A549 (cell line): ENCODE results near the gene ST14. TPM values are rescaled to one million over a fixed set of nuclear protein-coding genes. Genes with fewer than 3 reads are reported as not detected.
"Not testable (repeated sequence)": the region's sequence is repeated elsewhere in the genome, so short reads cannot be mapped to it uniquely, and the experiment has no call there.

ENCODE experiments used
- ATAC-seq, 2 experiments: fragments of 200-7000 bp in 1 of 2; fragments of >200 bp in 1 of 2; cut with Nextera tagmentation in 1 of 2; cut with Tn5 transposase in 1 of 2; 3 replicates each; pipeline versions ENCODE4 v1.8.0 to v1.9.1; 2018 to 2020; ENCODE audit warnings: mild to moderate bottlenecking in 1 of 2, moderate library complexity in 1 of 2
- CTCF ChIA-PET: fragments of 300-600 bp; sonication (Branson Sonifier 250); formaldehyde crosslinking; extraction: SDS; loops from one replicate; lab custom pipeline; 2021; ENCODE audit warnings: antibody characterized with exemption, inconsistent platforms; lab: Yijun Ruan, JAX
- POLR2A ChIA-PET: fragments of 350-600 bp; formaldehyde crosslinking; extraction: SDS; loops from one replicate; lab custom pipeline; 2021; ENCODE audit warnings: antibody characterized with exemption, inconsistent platforms; lab: Yijun Ruan, JAX
- DNase-seq, 2 experiments: peaks; one replicate each; pipeline versions ENCODE4 v3.0.0 to v3.0.0-alpha.2; 2011 to 2016; ENCODE audit warnings: low read depth in 1 of 2, low spot score in 1 of 2
- FAIRE-seq: peaks from 2 replicates; lab custom pipeline; 2011; peaks lifted over from hg19 to GRCh38; lab: Jason Lieb, UNC
- H3K27ac ChIP-seq, 2 experiments: fragments of >200 bp; sonication (Bioruptor Twin); formaldehyde crosslinking; 3 replicates each; pipeline ENCODE4 v1.5.1; 2016 to 2017
- H3K4me1 ChIP-seq: fragments of >200 bp; sonication (Bioruptor Twin); formaldehyde crosslinking; 3 replicates; pipeline ENCODE4 v1.6.1; 2016
- H3K4me2 ChIP-seq: fragments of >200 bp; sonication (Bioruptor Twin); formaldehyde crosslinking; 3 replicates; pipeline ENCODE4 v1.6.1; 2016
- H3K4me3 ChIP-seq: fragments of >200 bp; sonication (Bioruptor Twin); formaldehyde crosslinking; 3 replicates; pipeline ENCODE4 v1.5.1; 2016
- H3K9me3 ChIP-seq: fragments of >200 bp; sonication (Bioruptor Twin); formaldehyde crosslinking; 3 replicates; pipeline ENCODE4 v1.6.1; 2016
- BHLHE40 ChIP-seq: IDR thresholded peaks from 2 replicates; pipeline ENCODE4 v1.6.1; 2012; ENCODE audit warnings: low read depth, low read length, inconsistent platforms
- FOSB ChIP-seq: fragments of 250-450 bp; sonication (Bioruptor Pico); IDR thresholded peaks from 2 replicates; pipeline ENCODE4 v1.5.0; 2020; ENCODE audit warnings: mild to moderate bottlenecking, moderate library complexity
- FOXS1 ChIP-seq: fragments of 250-450 bp; sonication (Bioruptor Pico); IDR thresholded peaks from 2 replicates; pipeline ENCODE4 v1.5.0; 2020; ENCODE audit warnings: mild to moderate bottlenecking, moderate library complexity
- KDM1A ChIP-seq: fragments of 200-600 bp; sonication (generic); IDR thresholded peaks from 2 replicates; pipeline ENCODE4 v1.6.1; 2016; ENCODE audit warnings: low read depth, mild to moderate bottlenecking
- KDM5A ChIP-seq: fragments of 200-600 bp; sonication (generic); IDR thresholded peaks from 2 replicates; pipeline ENCODE4 v1.6.1; 2016; ENCODE audit warnings: antibody characterized with exemption, mild to moderate bottlenecking
- MAFK ChIP-seq: fragments of 450-650 bp; IDR thresholded peaks from 2 replicates; pipeline ENCODE4 v1.6.1; 2014; ENCODE audit not compliant: partially characterized antibody
- NPAS2 ChIP-seq: fragments of 250-450 bp; sonication (Bioruptor Pico); IDR thresholded peaks from 2 replicates; pipeline ENCODE4 v1.8.0; 2022; ENCODE audit warnings: mild to moderate bottlenecking, moderate library complexity, borderline replicate concordance
- PBX3 ChIP-seq: IDR thresholded peaks from 2 replicates; pipeline ENCODE4 v1.6.1; 2012
- RCOR1 ChIP-seq: fragments of 150-350 bp; IDR thresholded peaks from 2 replicates; pipeline ENCODE4 v1.6.1; 2014; ENCODE audit warnings: antibody characterized with exemption, low read length, low read depth
- TFCP2L1 ChIP-seq: fragments of 250-450 bp; sonication (Bioruptor Pico); IDR thresholded peaks from 2 replicates; pipeline ENCODE4 v1.5.0; 2021; ENCODE audit warnings: mild to moderate bottlenecking
- ZFP36 ChIP-seq: fragments of 450-650 bp; IDR thresholded peaks from 2 replicates; pipeline ENCODE4 v1.6.1; 2014; ENCODE audit warnings: borderline replicate concordance; ENCODE audit not compliant: partially characterized antibody
- ZSCAN20 ChIP-seq: fragments of 250-450 bp; sonication (Bioruptor Pico); IDR thresholded peaks from 2 replicates; pipeline ENCODE4 v1.8.0; 2022; ENCODE audit warnings: mild to moderate bottlenecking, moderate library complexity
- WGBS: methylation state at CpG from one replicate; pipeline ENCODE4 v1.1.6; 2017; ENCODE audit errors: missing lambda C conversion rate; 5-methylcytosine and 5-hydroxymethylcytosine counted together
- polyA plus RNA-seq, 4 experiments: library from polyadenylated mRNA; depleted of rRNA in 3 of 4; stranded (reverse); fragments of >200 nt; fragmentation: RNase III in 1 of 4; extraction: RNeasy Plus Mini Kit Qiagen cat#74134 plus additional on column Dnase treatment in 1 of 4; gene quantifications; 2 replicates in 3 of 4; 3 replicates in 1 of 4; pipeline ENCODE4 v1.2.3, GENCODE V29; 2011 to 2017
- TF ChIP-seq, protein P1 (sequence below): fragments of 250-450 bp; sonication (Bioruptor Pico); IDR thresholded peaks from 2 replicates; pipeline ENCODE4 v1.5.0; 2021; ENCODE audit warnings: mild to moderate bottlenecking, moderate library complexity, borderline replicate concordance
- TF ChIP-seq, protein P2 (sequence below): fragments of >200 bp; sonication (Bioruptor Twin); formaldehyde crosslinking; IDR thresholded peaks from 3 replicates; pipeline ENCODE4 v1.5.1; 2016
- TF ChIP-seq, protein P3 (sequence below): fragments of 200-600 bp; sonication (generic); IDR thresholded peaks from 2 replicates; pipeline ENCODE4 v1.6.1; 2016; ENCODE audit warnings: antibody characterized with exemption, mild to moderate bottlenecking, moderate library complexity

Gene ST14
- polyA plus RNA-seq, 2 of the 4 experiments (the other 2 are of a cell fraction): 0.05 to 0.17 TPM

- TF ChIP-seq BHLHE40: no peak
- no peak for TF ChIP-seq RCOR1
- TF ChIP-seq, protein P1, sequence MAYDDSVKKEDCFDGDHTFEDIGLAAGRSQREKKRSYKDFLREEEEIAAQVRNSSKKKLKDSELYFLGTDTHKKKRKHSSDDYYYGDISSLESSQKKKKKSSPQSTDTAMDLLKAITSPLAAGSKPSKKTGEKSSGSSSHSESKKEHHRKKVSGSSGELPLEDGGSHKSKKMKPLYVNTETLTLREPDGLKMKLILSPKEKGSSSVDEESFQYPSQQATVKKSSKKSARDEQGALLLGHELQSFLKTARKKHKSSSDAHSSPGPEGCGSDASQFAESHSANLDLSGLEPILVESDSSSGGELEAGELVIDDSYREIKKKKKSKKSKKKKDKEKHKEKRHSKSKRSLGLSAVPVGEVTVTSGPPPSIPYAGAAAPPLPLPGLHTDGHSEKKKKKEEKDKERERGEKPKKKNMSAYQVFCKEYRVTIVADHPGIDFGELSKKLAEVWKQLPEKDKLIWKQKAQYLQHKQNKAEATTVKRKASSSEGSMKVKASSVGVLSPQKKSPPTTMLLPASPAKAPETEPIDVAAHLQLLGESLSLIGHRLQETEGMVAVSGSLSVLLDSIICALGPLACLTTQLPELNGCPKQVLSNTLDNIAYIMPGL (CRISPR knock-in tag): no peak
- no peak for TF ChIP-seq TFCP2L1 (CRISPR knock-in tag)
- TF ChIP-seq FOXS1 (CRISPR knock-in tag): no peak
- no peak for TF ChIP-seq FOSB (CRISPR knock-in tag)
- no peak for TF ChIP-seq ZSCAN20 (CRISPR knock-in tag)
- TF ChIP-seq PBX3: no peak
- FAIRE-seq (no peak), DNase-seq (no peak), ATAC-seq (no peak)
- Histone ChIP-seq H3K4me2 (no peak overlapping the region), H3K4me3 (no peak overlapping the region), H3K9me3 (no peaks in the 10 kb centered on the region), H3K27ac (no peak overlapping the region), H3K4me1 (no peaks in the 10 kb centered on the region)
- POLR2A ChIA-PET: no interaction called here
- CTCF ChIA-PET: no interaction called here
- 88% methylated on average over 2 of the region's 2 CpGs for WGBS
Measured at GRCh38 chr11:130247319-130247718, 87.7 kb downstream of the ST14 start.

- 91% methylated on average over 5 of the region's 5 CpGs for WGBS
- TF ChIP-seq MAFK (no peak), KDM5A (no peak), ZFP36 (no peak), KDM1A (no peak), NPAS2 (CRISPR knock-in tag) (no peak)
- TF ChIP-seq, protein P2, sequence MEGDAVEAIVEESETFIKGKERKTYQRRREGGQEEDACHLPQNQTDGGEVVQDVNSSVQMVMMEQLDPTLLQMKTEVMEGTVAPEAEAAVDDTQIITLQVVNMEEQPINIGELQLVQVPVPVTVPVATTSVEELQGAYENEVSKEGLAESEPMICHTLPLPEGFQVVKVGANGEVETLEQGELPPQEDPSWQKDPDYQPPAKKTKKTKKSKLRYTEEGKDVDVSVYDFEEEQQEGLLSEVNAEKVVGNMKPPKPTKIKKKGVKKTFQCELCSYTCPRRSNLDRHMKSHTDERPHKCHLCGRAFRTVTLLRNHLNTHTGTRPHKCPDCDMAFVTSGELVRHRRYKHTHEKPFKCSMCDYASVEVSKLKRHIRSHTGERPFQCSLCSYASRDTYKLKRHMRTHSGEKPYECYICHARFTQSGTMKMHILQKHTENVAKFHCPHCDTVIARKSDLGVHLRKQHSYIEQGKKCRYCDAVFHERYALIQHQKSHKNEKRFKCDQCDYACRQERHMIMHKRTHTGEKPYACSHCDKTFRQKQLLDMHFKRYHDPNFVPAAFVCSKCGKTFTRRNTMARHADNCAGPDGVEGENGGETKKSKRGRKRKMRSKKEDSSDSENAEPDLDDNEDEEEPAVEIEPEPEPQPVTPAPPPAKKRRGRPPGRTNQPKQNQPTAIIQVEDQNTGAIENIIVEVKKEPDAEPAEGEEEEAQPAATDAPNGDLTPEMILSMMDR: no peak
- TF ChIP-seq, protein P3, sequence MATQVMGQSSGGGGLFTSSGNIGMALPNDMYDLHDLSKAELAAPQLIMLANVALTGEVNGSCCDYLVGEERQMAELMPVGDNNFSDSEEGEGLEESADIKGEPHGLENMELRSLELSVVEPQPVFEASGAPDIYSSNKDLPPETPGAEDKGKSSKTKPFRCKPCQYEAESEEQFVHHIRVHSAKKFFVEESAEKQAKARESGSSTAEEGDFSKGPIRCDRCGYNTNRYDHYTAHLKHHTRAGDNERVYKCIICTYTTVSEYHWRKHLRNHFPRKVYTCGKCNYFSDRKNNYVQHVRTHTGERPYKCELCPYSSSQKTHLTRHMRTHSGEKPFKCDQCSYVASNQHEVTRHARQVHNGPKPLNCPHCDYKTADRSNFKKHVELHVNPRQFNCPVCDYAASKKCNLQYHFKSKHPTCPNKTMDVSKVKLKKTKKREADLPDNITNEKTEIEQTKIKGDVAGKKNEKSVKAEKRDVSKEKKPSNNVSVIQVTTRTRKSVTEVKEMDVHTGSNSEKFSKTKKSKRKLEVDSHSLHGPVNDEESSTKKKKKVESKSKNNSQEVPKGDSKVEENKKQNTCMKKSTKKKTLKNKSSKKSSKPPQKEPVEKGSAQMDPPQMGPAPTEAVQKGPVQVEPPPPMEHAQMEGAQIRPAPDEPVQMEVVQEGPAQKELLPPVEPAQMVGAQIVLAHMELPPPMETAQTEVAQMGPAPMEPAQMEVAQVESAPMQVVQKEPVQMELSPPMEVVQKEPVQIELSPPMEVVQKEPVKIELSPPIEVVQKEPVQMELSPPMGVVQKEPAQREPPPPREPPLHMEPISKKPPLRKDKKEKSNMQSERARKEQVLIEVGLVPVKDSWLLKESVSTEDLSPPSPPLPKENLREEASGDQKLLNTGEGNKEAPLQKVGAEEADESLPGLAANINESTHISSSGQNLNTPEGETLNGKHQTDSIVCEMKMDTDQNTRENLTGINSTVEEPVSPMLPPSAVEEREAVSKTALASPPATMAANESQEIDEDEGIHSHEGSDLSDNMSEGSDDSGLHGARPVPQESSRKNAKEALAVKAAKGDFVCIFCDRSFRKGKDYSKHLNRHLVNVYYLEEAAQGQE: no peak
- ChIA-PET CTCF (no interaction called here), POLR2A (no interaction called here)
- H3K4me3 ChIP-seq: no peak overlapping the region
- DNase-seq: no peak
- H3K27ac ChIP-seq: no peak overlapping the region
- no peaks in the 10 kb centered on the region for H3K9me3 ChIP-seq
- FAIRE-seq: no peak
- no peak for ATAC-seq
- no peak overlapping the region for H3K4me2 ChIP-seq
- H3K4me1 ChIP-seq: no peaks in the 10 kb centered on the region
Measured at GRCh38 chr11:130249371-130249770, 89.8 kb downstream of the ST14 start.

DNA sequence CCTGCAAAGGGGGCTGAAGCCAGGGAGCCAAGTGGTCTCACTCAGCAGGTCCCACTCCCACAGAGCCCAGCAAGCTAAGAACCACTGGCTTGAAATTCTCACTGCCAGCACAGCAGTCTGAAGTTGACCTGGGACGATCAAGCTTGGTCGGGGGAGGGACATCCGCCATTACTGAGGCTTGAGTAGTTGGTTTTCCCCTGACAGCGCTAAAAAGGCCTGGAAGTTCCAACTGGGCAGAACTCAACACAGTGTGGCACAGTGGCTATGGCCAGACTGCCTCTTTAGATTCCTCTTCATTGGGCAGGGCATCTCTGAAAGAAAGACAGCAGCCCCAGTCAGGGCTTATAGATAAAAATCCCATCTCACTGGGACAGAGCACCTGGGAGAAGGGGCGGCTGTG, 90.3 kb downstream of the ST14 start:
- H3K27ac ChIP-seq, H3K4me3 ChIP-seq, ATAC-seq, H3K9me3 ChIP-seq, POLR2A ChIA-PET, FAIRE-seq, DNase-seq, H3K4me1 ChIP-seq, H3K4me2 ChIP-seq: not testable (repeated sequence)
- WGBS: 100% methylated on average over 1 of the region's 5 CpGs
- CTCF ChIA-PET: interaction anchor here (0.5 kb wide), 1 partner anchor 599 kb away, joined by 3 read pairs; no protein-coding TSS in a partner anchor

GRCh38 chr11:130251763-130252162, 92.2 kb downstream of the ST14 start:
- POLR2A ChIA-PET, H3K9me3 ChIP-seq, ATAC-seq, H3K4me3 ChIP-seq, H3K4me1 ChIP-seq, H3K27ac ChIP-seq, FAIRE-seq, H3K4me2 ChIP-seq, CTCF ChIA-PET, DNase-seq: not testable (repeated sequence)
- 77% methylated on average over 1 of the region's 1 CpG for WGBS
